ENCODE data around the gene PHGDH.
"Not testable (repeated sequence)": the region's sequence is repeated elsewhere in the genome, so short reads cannot be mapped to it uniquely, and the experiment has no call there.

The PHGDH gene

DNA sequence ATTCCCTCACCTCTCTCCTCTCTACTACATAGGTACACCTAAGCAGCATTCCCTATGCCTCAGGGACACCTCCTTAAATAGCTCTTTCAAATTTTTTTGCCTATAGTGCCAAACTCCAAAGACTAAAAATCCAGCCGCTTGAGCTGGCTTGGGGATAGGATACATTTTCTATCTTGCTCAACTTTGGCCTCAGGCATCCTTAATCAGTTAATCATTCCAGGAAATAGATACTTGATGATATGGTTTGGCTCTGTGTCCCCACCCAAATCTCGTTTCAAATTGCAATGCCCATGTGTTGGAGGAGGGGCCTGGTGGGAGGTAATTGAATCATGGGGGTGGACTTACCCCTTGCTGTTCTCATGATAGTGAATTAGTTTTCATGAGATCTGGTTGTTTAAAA lies 11.4 kb upstream of the PHGDH start:
- DNase-seq (ENCODE audit: low spot score) = no peak

DNA sequence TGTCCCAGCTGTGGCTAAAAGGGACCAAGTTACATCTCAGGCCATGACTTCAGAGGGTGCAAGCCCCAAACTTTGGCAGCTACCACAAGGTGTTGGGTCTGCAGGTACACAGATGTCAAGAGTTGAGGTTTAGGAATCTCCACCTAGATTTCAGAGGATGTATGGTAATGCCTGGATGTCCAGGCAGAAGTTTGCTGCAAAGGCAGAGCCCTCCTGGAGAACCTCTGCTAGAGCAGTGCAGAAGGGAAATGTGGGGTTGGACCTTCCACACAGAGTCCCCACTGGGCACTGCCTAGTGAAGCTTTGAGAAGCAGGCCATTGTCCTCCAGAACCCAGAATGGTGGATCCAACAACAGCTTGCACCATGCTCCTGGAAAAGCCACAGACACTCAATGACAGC lies 10.1 kb upstream of the PHGDH start:
- no peak for DNase-seq (ENCODE audit: low spot score)

DNA sequence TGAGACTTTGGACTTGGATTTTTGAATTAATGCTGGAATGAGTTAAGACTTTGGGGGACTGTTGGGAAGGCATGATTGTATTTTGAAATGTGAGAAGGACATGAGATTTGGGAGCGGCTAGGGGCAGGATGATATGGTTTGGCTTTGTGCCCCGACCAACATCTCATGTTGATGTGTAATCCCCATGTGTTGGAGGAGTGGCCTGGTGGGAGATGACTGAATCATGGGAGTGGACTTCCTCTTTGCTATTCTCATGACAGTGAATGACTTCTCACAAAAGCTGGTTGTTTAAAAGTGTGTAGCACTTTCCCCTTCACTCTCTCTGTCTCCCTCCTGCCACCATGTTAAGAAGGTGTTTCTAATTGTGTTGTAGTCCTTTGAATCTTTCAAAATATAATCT lies 9.3 kb upstream of the PHGDH start:
- DNase-seq (ENCODE audit: low spot score) = no peak

DNA sequence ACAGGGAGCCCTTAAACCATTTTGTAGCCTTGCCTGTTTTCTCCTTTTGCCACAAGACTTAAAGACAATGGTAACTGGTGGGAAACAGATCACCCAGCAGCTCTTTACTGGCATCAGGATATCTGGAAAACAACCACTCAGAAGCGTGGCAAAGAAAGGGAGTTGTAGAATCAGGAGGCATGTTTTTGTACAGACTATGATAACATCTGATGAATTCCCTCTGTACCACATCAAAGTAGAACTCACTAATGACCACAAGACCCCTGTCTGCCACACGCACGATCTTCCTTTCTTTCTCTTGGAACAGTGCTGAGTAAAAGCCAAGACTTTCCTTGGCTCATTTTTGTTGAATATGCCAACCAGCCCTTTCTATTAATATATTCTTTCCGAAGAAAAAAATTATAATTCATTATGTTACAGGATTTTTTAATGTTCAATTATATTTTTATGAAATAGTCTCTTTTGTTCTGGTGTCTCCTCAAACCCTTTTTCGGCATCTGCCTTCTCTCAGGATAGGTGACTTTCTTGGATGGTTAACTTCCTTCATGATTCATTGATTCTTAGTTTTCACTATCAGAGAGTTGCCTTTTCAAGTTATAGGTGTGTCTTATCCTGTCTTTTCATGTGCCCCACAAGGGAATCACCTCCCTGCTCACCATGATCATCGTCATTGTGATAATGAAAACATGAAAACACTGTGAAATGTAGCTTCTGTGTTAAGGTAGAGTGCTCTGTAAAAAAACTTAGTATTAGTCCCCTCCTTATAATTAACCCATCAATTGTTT lies 7.9 kb upstream of the PHGDH start:
- no peak for DNase-seq (ENCODE audit: low spot score)

DNA sequence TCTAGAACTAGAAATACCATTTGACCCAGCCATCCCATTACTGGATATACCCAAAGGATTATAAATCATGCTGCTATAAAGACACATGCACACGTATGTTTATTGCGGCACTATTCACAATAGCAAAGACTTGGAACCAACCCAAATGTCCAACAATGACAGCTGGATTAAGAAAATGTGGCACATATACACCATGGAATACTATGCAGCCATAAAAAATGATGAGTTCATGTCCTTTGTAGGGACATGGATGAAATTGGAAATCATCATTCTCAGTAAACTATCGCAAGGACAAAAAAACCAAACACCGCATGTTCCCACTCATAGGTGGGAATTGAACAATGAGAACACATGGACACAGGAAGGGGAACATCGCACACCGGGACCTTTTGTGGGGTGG lies 5.1 kb upstream of the PHGDH start:
- DNase-seq (ENCODE audit: low spot score) = not testable (repeated sequence)

DNA sequence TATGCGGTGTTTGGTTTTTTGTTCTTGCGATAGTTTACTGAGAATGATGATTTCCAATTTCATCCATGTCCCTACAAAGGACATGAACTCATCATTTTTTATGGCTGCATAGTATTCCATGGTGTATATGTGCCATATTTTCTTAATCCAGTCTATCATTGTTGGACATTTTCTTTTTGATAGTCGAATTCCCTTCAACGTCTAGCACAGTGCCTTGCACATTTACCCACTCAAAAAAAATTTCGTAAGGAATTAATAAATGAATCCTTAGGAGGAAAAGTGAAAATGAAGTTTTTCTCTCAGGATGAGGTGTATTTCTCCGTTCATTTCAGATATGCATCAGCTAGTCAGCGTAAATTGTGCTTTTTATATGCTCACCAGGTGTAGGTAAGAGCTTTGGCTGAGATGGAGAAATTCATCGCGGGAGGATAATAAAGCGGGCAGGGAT lies 354 bp upstream of the PHGDH start:
- DNase-seq (ENCODE audit: low spot score) = not testable (repeated sequence)

DNA sequence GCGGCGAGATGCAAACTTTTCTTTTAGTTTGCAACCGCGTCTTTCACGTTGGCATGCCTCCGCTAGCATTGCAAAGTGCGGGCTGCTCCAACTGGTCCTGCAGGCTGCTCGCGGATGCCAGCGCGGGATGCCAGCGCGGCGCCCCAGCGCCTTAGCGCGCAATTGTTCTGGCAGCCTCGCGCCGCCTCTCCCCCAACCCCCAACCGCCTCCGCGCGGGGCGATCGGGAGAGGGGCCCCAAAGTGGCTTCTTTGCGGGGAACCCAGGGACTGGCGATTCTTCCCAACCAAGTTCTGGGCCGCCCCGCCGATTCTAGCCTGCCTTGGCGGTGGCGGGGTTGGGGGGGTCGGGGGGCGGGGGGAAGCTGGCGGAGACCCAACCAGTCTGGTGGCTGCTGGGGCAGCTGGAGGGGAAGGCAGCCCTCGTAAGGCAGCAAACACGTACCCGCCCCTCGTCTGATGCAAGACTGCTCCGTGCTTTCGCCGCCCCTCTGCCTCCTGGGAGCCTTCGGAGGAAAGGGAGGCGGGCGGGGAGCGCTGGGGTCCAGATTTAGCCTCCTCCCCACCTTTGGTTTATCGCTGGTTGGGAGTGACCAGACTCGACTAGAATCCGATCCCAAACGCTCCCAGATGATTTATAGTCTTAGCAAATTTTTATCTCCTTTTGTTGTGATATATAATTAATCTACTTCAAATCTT lies 756 bp downstream of the PHGDH start:
- peak; percentile 86 for DNase-seq (ENCODE audit: low spot score)

DNA sequence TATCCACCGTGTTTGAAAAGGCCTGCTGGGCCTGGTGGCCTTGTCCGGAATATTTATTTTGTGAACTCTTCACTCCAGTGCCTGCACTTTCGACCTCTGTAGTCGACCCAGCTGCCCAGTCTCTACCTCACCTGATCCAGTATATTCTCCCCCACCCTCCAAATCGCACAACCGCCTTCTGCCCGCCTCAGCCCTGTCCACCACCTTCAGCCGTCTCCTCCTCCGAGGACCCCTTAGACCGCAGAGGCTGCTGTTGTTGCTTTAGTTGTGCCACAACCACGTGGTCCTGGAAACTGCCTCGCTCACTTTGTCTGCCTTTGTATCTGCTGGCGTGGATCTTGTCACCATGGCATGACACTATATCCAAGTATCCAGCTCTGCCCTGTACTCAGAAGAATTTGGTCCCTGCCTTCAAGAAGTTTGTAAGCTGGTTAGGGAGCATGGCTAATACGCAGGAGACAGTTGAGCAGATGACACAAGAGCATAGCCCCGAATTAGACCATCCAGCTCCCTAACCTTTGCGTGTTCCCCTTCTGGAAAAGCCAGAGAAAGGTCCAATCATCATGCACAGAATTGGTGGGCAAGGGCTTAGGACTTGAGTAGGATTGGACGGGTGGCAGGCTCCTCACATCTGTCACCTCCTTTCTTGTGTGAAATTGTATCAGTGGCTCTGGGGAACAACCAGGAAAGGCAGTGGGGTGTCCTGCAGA lies 1.5 kb downstream of the PHGDH start:
- DNase-seq (ENCODE audit: low spot score) = peak; percentile 14

DNA sequence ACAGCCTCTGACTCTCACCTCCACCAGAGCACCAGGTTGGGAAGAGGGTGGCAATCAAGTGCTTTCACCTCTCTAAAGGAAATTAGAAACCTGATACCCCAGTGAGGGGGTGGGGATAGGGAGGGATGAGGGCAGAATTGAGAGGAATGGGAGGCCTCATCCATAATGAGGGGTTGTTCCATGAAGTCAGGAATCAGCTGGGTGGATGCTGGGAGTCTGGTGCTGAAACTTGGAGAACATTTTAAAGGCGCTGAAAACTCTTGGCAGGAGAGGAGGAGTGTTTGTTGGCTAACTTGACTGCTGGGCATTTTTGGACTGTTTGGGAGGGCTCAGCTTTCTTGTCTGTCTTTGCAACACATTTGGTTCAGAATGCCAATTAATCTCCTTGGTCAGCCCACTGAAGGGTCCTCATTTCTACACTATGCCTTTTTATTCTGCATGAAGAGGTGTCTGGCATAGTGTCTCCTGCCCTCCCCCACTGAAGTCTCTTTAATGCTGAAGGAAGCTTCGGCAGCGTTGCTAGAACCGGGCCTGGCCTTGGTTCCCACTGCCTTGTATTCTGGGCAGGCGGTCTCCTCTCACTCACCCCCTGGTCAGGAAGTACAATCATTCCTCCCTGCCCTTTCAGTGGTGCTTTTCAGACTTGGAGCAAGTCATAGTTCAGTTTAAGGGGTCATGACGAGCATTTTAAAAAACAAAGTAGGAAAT lies 2.2 kb downstream of the PHGDH start:
- DNase-seq (ENCODE audit: low spot score) = peak; percentile 57

DNA sequence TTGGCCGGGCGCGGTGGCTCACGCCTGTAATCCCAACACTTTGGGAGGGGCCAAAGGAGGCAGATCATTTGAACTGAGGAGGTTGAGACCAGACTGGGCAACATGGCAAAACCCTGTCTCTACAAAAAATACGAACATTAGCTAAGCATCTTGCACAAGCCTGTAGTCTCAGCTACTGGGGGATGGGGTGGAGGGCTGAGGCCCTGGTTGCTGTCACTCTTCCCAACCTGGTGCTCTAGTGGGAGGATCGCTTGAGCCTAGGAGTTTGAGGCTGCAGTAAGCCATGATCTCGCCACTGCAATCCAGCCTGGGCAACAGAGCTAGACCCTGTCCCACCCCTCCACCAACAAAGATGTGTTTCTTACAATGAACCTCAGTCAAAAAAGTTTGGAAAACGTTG lies 2.8 kb downstream of the PHGDH start:
- no peak for DNase-seq (ENCODE audit: low spot score)

DNA sequence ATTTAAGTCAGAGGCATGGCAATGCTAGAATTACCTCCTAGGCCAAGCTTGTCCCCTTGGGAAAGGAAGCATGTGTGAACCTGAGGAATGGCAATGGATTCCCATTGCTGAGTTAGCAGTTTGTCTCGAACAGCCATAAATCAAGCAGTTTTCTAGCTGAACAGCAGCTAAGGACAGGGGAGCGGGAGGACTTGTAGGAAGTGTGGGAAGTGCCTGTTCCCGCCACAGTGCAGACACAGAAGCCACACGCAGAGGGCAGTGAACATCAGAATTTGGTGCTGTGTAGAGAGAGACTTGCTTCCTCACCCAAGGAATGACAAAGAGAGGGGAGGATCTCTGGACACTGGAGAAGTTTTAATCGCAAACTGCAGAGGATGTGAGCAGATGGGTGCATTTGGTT lies 3.8 kb downstream of the PHGDH start:
- DNase-seq (ENCODE audit: low spot score) = no peak

DNA sequence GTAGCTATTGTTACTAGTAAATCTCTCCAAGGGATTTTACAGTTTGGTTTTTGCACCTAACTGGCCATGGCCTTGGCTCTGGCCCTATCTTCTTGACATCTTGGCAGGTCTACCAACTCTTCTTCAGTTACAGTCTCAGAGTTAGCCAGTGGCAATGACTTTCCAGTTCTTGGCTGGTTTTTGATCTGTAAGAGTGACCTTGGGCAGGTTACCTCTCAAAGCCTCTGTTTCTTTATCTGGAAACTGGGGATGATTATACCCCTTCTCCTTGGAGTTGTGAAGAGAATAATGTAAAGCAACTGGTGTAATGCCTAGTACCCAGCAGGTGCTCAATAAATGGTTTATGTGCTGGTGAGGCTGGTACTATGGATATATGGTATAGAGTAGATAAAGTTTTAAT lies 6.7 kb downstream of the PHGDH start:
- no peak for DNase-seq (ENCODE audit: low spot score)

DNA sequence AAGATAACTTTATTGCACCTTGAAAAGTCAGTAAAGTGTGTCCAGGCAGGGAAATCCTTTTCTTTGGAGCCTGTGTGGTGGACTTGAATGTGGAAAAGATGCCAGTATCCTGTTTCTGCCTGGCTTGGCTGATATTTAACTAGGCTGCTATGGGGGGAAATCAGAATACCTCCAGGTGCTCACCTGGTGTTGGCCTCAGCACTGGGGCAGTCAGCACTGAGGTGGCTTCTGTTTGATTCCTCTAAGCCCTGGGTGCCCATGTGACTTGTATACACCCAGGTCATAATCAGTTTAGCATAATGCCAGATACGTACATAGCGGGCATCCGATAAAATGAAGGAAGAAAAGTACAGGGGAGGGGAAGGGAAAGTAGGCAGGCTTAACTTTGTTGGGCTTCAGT lies 7.2 kb downstream of the PHGDH start:
- no peak for DNase-seq (ENCODE audit: low spot score)

DNA sequence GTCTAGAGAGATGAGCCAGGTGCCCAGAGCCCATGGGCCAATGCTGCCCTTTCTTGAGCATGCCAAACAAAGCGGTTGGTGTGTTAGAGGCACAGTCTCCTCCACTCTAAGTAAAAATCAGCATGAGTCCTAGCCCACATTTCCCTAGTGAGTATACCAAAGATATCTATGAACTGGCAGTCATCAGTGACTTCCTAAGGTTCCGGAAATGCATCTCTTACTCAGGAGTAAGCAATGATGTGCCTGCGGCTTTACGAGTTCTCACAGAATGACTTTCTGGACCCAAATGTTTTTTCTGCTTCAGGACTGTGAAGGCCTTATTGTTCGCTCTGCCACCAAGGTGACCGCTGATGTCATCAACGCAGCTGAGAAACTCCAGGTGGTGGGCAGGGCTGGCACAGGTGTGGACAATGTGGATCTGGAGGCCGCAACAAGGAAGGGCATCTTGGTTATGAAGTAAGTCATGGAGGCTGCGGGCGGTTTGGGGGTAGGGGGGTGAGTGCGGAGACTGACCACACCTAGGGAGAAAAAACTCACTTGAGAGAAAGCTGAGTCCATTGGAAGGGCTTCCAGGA lies 9.2 kb downstream of the PHGDH start:
- no peak for DNase-seq (ENCODE audit: low spot score)

DNA sequence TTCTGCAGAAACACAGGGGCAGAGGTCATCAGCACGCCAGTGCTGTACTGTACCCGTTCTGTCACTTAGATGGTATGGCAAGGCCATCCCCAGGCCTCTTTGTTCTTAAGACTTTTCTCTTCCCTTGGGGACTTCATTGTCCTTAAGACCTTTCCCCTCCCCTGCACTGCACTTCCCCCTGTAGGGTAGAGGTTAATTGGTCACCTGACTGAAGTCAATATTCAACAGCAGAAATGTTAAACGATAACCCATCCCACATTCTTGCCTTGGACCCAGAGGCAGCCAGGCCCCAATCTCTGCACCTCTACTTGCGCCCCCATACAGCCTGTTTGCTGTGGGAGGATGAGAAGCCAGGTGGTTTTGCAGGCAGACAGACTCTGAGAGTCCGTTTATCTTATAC lies 10.2 kb downstream of the PHGDH start:
- no peak for DNase-seq (ENCODE audit: low spot score)

DNA sequence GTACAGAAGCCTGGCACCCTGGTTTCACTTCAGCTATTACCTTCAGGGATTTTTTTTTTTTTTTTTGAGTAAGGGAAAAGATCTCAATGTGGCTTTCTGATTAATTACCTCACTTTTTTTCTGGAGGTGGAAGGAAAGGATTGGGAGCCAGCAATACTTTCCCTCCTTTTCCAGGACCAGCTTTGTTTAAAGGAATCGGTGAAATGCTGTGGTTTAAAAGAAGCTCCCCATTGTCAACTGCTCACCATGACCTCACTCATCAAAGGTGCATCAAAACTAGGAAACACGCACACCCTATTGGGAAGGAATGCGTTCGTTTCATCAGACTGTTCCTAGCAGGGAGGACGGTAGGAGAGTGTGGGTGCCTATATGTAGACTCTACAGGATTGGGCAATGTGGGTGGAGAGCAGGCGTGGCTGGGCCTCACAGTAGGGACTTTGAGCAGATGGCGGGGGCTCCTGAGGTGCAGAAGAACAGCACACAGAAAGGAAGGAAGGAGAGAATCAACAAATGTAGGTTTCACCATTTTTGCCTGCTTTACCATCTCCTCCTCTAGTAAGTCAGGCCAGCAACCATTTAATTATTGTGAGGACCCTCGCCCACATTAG lies 13.0 kb downstream of the PHGDH start:
- DNase-seq (ENCODE audit: low spot score) = no peak

DNA sequence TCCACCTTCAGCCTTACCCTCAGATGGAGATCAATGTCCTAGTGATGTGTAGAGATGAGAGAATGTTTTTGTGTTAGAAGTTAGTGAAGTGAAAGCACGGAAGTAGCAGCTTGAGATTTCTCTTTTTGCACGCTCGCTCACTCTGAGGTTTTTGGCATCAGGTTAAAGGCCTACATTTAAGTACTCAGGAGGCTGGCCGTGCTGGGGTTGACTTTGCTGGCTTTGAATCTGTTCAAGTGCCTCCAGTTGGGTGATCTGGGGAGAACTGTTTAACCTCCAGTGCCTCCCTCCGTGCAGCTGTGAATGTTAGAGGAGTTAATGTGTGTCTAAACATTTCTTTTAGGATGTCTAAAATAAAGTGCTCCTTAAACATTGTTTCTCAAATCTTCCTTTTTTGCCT lies 13.9 kb downstream of the PHGDH start:
- DNase-seq (ENCODE audit: low spot score) = no peak

DNA sequence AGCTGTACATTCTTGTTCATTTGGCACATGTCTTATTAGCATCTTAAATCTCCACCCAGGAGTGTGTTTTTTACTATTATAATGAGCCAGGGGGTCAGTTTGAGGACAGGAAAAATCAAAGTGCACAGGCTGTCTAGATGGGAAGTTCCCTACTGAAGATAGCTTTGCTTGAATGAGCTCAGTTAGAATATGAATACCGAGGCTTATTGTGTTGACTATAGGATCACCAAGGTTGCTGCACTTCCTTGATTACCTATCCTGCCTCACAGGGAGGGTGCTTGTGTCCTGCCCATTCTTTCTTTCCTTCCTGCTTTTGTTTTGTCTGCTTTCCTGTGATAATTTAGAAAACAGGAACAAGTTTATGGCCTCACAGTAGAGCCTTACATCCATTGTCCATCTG lies 16.3 kb downstream of the PHGDH start:
- DNase-seq (ENCODE audit: low spot score) = no peak

DNA sequence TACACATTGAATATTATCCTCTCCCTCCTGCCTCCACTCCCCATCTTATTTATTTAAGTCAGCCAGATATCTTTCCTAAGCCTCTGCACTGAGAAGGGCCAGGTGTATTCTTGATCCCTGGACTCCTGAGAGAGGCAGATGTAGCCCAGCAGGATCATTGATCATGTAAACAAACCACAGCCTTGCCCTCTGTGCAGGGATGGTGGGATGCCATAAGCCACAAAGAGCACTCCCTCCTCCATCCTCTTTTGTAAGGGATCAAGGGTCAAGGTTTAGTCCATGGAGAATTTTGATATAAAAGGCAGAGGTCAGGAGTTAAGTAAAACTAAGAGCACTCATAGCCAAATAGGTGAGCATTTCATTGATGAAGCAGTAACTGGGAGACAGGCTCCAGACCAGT lies 17.3 kb downstream of the PHGDH start:
- DNase-seq (ENCODE audit: low spot score) = no peak

DNA sequence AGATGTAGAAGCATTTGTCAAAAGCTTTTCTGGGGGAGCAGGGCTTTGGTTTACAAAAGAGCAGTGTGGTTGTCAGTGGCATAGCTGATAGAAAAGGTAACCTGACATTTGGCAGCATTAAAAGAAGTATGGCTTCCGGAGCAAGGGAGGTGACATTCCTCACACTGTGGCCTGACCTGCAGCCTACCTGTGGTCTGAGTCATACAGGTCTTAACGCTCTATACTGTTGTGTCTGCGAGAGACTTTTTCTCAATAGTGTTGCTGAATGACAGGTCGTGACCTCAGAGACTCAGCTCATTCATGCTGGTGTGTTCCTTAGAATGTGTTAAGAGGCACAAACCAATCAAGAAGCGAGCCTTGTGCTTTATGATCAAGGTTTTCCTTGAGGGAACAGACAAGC lies 19.3 kb downstream of the PHGDH start:
- no peak for DNase-seq (ENCODE audit: low spot score)

DNA sequence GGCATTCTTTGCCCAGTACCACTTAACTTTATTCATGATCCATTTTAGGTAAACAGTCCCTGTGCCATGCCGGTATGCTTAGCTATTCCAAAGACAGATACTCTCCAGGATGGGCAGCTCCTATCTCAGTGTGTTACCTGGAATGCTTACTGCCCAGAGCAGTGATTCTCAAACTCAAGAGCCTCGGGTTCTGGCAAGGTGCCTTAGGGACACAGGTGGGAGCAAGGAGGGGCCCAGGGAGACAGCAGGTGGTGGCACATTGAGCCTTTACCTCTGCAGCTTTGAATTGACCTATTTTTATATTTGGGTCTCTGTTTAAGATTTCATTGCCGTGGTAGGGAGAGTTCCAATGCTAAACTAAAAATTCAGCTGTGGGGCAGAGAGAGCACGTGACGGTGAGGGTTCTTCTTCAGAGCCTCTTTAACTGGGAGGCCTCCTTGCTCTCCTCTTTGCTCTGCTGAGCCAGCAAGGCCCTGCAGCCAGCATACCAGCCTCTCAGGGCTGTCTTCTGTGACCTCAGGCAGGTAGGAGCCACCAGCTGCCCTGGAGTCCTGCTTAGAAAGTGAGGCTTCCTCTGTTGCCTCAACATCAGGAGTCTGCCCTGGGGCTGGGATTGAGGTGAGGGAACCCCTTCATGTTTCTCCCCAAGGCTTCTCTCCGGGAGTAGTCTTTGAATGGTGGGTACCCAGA lies 20.2 kb downstream of the PHGDH start:
- no peak for DNase-seq (ENCODE audit: low spot score)
